Gastrocnemius medialis (tissue), 4 donors: ENCODE data around the gene LATS2. TPM values are rescaled to one million over a fixed set of nuclear protein-coding genes. Genes with fewer than 3 reads are reported as not detected.

Source experiments
- ATAC-seq, 2 donors: fragments of 150-250 bp; one replicate each; pipeline ENCODE4 v1.9.1; 2016
- DNase-seq, 2 donors: peaks; one replicate each; pipeline ENCODE4 v3.0.0-alpha.2; 2019
- H3K27ac ChIP-seq, 4 donors: fragments of 200-600 bp; sonication (generic); 1 replicate in 1 of 4; 2 replicates in 3 of 4; pipeline ENCODE4 v1.5.1; 2016 to 2018; ENCODE audit warnings: mild to moderate bottlenecking in 2 of 4, moderate library complexity in 1 of 4
- H3K27me3 ChIP-seq, 3 donors: fragments of 200-600 bp; sonication (generic) in 2 of 3; 1 replicate in 1 of 3; 2 replicates in 2 of 3; pipeline versions ENCODE4 v1.5.1 to v1.6.0; 2016 to 2019; ENCODE audit warnings: mild to moderate bottlenecking in 1 of 3, moderate library complexity in 1 of 3
- H3K36me3 ChIP-seq, 2 donors: fragments of 200-600 bp; sonication (generic) in 1 of 2; one replicate each; pipeline ENCODE4 v1.5.1; 2017 to 2018
- H3K4me1 ChIP-seq, 2 donors: fragments of 200-600 bp; sonication (generic) in 1 of 2; one replicate each; pipeline ENCODE4 v1.5.1; 2016 to 2017; ENCODE audit warnings: mild to moderate bottlenecking in 2 of 2
- H3K4me3 ChIP-seq, 4 donors: fragments of 200-600 bp; sonication (generic) in 3 of 4; 1 replicate in 1 of 4; 2 replicates in 3 of 4; pipeline ENCODE4 v1.5.1; 2016 to 2019; ENCODE audit warnings: mild to moderate bottlenecking in 2 of 4
- H3K9me3 ChIP-seq, 3 donors: fragments of 200-600 bp; sonication (generic) in 2 of 3; 1 replicate in 1 of 3; 2 replicates in 2 of 3; pipeline ENCODE4 v1.5.1; 2016 to 2019
- CTCF ChIP-seq, 5 experiments: fragments of 450-650 bp in 3 of 5; fragments of 200-600 bp in 2 of 5; sonication (generic) in 2 of 5; IDR thresholded peaks in 4 of 5; conservative IDR thresholded peaks in 1 of 5; 1 replicate in 4 of 5; 2 replicates in 1 of 5; pipeline ENCODE4 v1.5.1; 2016 to 2019; ENCODE audit warnings: antibody characterized with exemption in 5 of 5, mild to moderate bottlenecking in 3 of 5, moderate library complexity in 3 of 5
- POLR2A ChIP-seq, 2 donors: fragments of 450-650 bp; IDR thresholded peaks; one replicate each; pipeline ENCODE4 v1.6.1; 2017; ENCODE audit warnings: antibody characterized with exemption in 2 of 2, mild to moderate bottlenecking in 2 of 2, moderate library complexity in 2 of 2
- in situ Hi-C, 4 donors: fragments of 200-750 bp; cut with MboI; loops; one replicate each; pipeline versions ENCODE4 v1.15.0 to v1.8.0; 2017; ENCODE audit warnings: low sequenced_read_pairs in 4 of 4
- intact Hi-C: fragments of 100-400 bp; cut with DNase I; formaldehyde crosslinking; loops from one replicate; pipeline ENCODE4 v1.15.1; 2023; ENCODE audit warnings: low total_unique reads
- total RNA-seq, 4 donors: library from RNA; depleted of rRNA; stranded (reverse); fragments of >200 nt; gene quantifications; one replicate each; pipeline versions ENCODE4 v1.1.0 to v1.2.3, GENCODE V29; 2016

LATS2 gene
- total RNA-seq, 4 donors from 2014 or later, result 11.5 to 34.1 (median 18.8) TPM

- intact Hi-C loops (no loop called here), in situ Hi-C loops (no loop called here)
- no peak for DNase-seq
- H3K9me3 ChIP-seq, result no peaks in the 10 kb centered on the region
- H3K27me3 ChIP-seq, result no peaks in the 10 kb centered on the region
- no peak overlapping the region for H3K4me3 ChIP-seq
- no peak overlapping the region for H3K27ac ChIP-seq
- no peaks in the 10 kb centered on the region for H3K36me3 ChIP-seq
- ATAC-seq, result no peak
- TF ChIP-seq POLR2A (IDR thresholded peaks at IDR 0.05), result no peak
- no peak for TF ChIP-seq CTCF (IDR thresholded peaks at IDR 0.05 in 4 of 5, conservative IDR thresholded peaks at IDR 0.05 in 1 of 5)
- peaks cover 28 to 39% of the 10 kb centered on the region in 2 donors for H3K4me1 ChIP-seq
These were observed 60.7 kb downstream of the LATS2 start for GRCh38 chr13:21000647-21001046.

- TF ChIP-seq POLR2A (IDR thresholded peaks at IDR 0.05) (no peak), CTCF (IDR thresholded peaks at IDR 0.05 in 4 of 5, conservative IDR thresholded peaks at IDR 0.05 in 1 of 5) (no peak)
- no peak for DNase-seq
- Histone ChIP-seq H3K9me3 (no peaks in the 10 kb centered on the region), H3K36me3 (no peaks in the 10 kb centered on the region), H3K27ac (peak overlapping the region in 2 of 4 donors; percentile 77 to 87), H3K4me1 (peaks cover 33 to 43% of the 10 kb centered on the region in 2 donors), H3K4me3 (no peak overlapping the region), H3K27me3 (no peaks in the 10 kb centered on the region)
- no peak for ATAC-seq
- in situ Hi-C loops, result no loop called here
- intact Hi-C loops, result loop anchor here (10.0 kb wide), 1 partner anchor 184 kb away; no protein-coding TSS in a partner anchor
These were observed 62.6 kb downstream of the LATS2 start for GRCh38 chr13:20998649-20999415.

GRCh38 chr13:20997301-20998161 is 63.9 kb downstream of the LATS2 start:
- no peaks in the 10 kb centered on the region for H3K36me3 ChIP-seq
- intact Hi-C loops (loop anchor here (10.0 kb wide), 1 partner anchor 183 kb away; no protein-coding TSS in a partner anchor), in situ Hi-C loops (no loop called here)
- TF ChIP-seq CTCF (IDR thresholded peaks at IDR 0.05 in 4 of 5, conservative IDR thresholded peaks at IDR 0.05 in 1 of 5), result no peak
- TF ChIP-seq POLR2A (IDR thresholded peaks at IDR 0.05), result no peak
- no peaks in the 10 kb centered on the region for H3K9me3 ChIP-seq
- peak overlapping the region; percentile 77 to 90 (median 87) for H3K27ac ChIP-seq
- H3K4me3 ChIP-seq, result no peak overlapping the region
- peak in 1 of 2 donors; percentile 48 for DNase-seq
- H3K4me1 ChIP-seq, result peaks cover 41 to 50% of the 10 kb centered on the region in 2 donors
- ATAC-seq, result no peak
- H3K27me3 ChIP-seq, result no peaks in the 10 kb centered on the region

- intact Hi-C loops, result loop anchor here (2.0 to 10.0 kb wide), 2 partner anchors 19 to 181 kb away; no protein-coding TSS in a partner anchor
- Histone ChIP-seq H3K27ac (peak overlapping the region; percentile 77 to 90 (median 87)), H3K9me3 (no peaks in the 10 kb centered on the region), H3K4me3 (no peak overlapping the region), H3K36me3 (peaks cover 0 to 8% of the 10 kb centered on the region in 2 donors), H3K27me3 (no peaks in the 10 kb centered on the region), H3K4me1 (peaks cover 41 to 50% of the 10 kb centered on the region in 2 donors)
- TF ChIP-seq POLR2A (IDR thresholded peaks at IDR 0.05) (no peak), CTCF (IDR thresholded peaks at IDR 0.05 in 4 of 5, conservative IDR thresholded peaks at IDR 0.05 in 1 of 5) (no peak)
- DNase-seq, result peak; percentile 40 to 59
- in situ Hi-C loops, result no loop called here
- peak; percentile 34 to 43 for ATAC-seq
These were observed 66.0 kb downstream of the LATS2 start for GRCh38 chr13:20995245-20995838.
